WTC11 (cell line): ENCODE measurements around the gene PRKCB. TPM values are rescaled to one million over a fixed set of nuclear protein-coding genes. Genes with fewer than 3 reads are reported as not detected.

Experiments
- ATAC-seq: fragments of 200-7000 bp; cut with Tn5 transposase; 2 replicates; pipeline ENCODE4 v1.10.0; 2021; ENCODE audit warnings: mild to moderate bottlenecking, moderate library complexity
- CTCF ChIA-PET: fragments of 300-600 bp; sonication (Branson Sonifier 250); formaldehyde crosslinking; loops from one replicate; lab custom pipeline; 2021; ENCODE audit warnings: antibody characterized with exemption; lab: Charles Lee
- POLR2A ChIA-PET: fragments of 350-600 bp; sonication (Branson Sonifier 250); formaldehyde crosslinking; loops from one replicate; lab custom pipeline; 2021; ENCODE audit warnings: antibody characterized with exemption; lab: Charles Lee
- DNase-seq: peaks from one replicate; pipeline ENCODE4 v3.0.0; 2021; ENCODE audit warnings: low spot score
- H3K27ac Mint-ChIP-seq: 2 replicates; pipeline ENCODE4 v1.8.0; 2021; ENCODE audit warnings: mixed read lengths
- H3K27me3 Mint-ChIP-seq: 2 replicates; pipeline ENCODE4 v1.8.0; 2021; ENCODE audit warnings: low read depth, mild to moderate bottlenecking, moderate library complexity, mixed read lengths
- H3K36me3 Mint-ChIP-seq: 2 replicates; pipeline ENCODE4 v1.8.0; 2021; ENCODE audit warnings: mixed read lengths
- H3K4me1 Mint-ChIP-seq: 2 replicates; pipeline ENCODE4 v1.8.0; 2022; ENCODE audit warnings: mixed read lengths
- H3K4me3 Mint-ChIP-seq: 2 replicates; pipeline ENCODE4 v1.8.0; 2021; ENCODE audit warnings: mild to moderate bottlenecking, moderate library complexity, mixed read lengths
- H3K9me3 Mint-ChIP-seq: 2 replicates; pipeline ENCODE4 v1.8.0; 2021; ENCODE audit warnings: mixed read lengths
- CREB1 ChIP-seq: sonication (generic); formaldehyde crosslinking; IDR thresholded peaks from 2 replicates; pipeline ENCODE4 v1.8.0; 2023; ENCODE audit warnings: mild to moderate bottlenecking, missing genetic modification reagents
- ELF4 ChIP-seq: sonication (generic); formaldehyde crosslinking; IDR thresholded peaks from 2 replicates; pipeline ENCODE4 v1.8.1; 2022; ENCODE audit warnings: low read depth, mild to moderate bottlenecking, moderate library complexity, missing genetic modification reagents
- ETV6 ChIP-seq: sonication (generic); formaldehyde crosslinking; IDR thresholded peaks from 2 replicates; pipeline ENCODE4 v1.8.1; 2022; ENCODE audit warnings: mild to moderate bottlenecking, missing genetic modification reagents
- GABPB1 ChIP-seq: sonication (generic); formaldehyde crosslinking; IDR thresholded peaks from 2 replicates; pipeline ENCODE4 v1.8.1; 2023; ENCODE audit warnings: mild to moderate bottlenecking, missing genetic modification reagents
- KAT7 ChIP-seq: sonication (generic); formaldehyde crosslinking; IDR thresholded peaks from 2 replicates; pipeline ENCODE4 v1.8.1; 2023; ENCODE audit warnings: missing genetic modification reagents, mild to moderate bottlenecking, borderline replicate concordance
- MYBL2 ChIP-seq: sonication (generic); formaldehyde crosslinking; IDR thresholded peaks from 2 replicates; pipeline ENCODE4 v1.8.1; 2023; ENCODE audit warnings: mild to moderate bottlenecking, moderate library complexity, missing genetic modification reagents
- NFYB ChIP-seq: sonication (generic); formaldehyde crosslinking; conservative IDR thresholded peaks from 2 replicates; pipeline ENCODE4 v1.8.0; 2022; ENCODE audit warnings: low read depth, missing genetic modification reagents
- NR3C1 ChIP-seq: sonication (generic); formaldehyde crosslinking; conservative IDR thresholded peaks from 2 replicates; pipeline ENCODE4 v1.8.1; 2023; ENCODE audit warnings: low read depth, mild to moderate bottlenecking, missing genetic modification reagents
- OVOL2 ChIP-seq: fragments of 250-450 bp; sonication (Bioruptor Pico); IDR thresholded peaks from 2 replicates; pipeline ENCODE4 v1.9.0; 2021; ENCODE audit warnings: mild to moderate bottlenecking, borderline replicate concordance
- ZBTB21 ChIP-seq: sonication (generic); formaldehyde crosslinking; IDR thresholded peaks from 2 replicates; pipeline ENCODE4 v1.8.1; 2023; ENCODE audit warnings: mild to moderate bottlenecking, missing genetic modification reagents, borderline replicate concordance
- ZNF232 ChIP-seq: sonication (generic); formaldehyde crosslinking; IDR thresholded peaks from 2 replicates; pipeline ENCODE4 v1.8.0; 2022; ENCODE audit warnings: mild to moderate bottlenecking, missing genetic modification reagents
- ZNF317 ChIP-seq: sonication (generic); formaldehyde crosslinking; IDR thresholded peaks from 2 replicates; pipeline ENCODE4 v1.8.1; 2023; ENCODE audit warnings: low read depth, mild to moderate bottlenecking, moderate library complexity, missing genetic modification reagents, borderline replicate concordance
- total RNA-seq: library from RNA; stranded (reverse); gene quantifications from 3 replicates; pipeline ENCODE4 v1.2.3, GENCODE V29; 2021
- TF ChIP-seq, protein P1 (sequence below): fragments of 250-450 bp; sonication (Bioruptor Pico); IDR thresholded peaks from 2 replicates; pipeline ENCODE4 v1.9.0; 2021; ENCODE audit warnings: moderate library complexity, mild to moderate bottlenecking, inconsistent platforms, borderline replicate concordance
- TF ChIP-seq, protein P2 (sequence below): sonication (generic); formaldehyde crosslinking; IDR thresholded peaks from 2 replicates; pipeline ENCODE4 v1.8.0; 2023; ENCODE audit warnings: missing genetic modification reagents, mild to moderate bottlenecking, borderline replicate concordance
- TF ChIP-seq, protein P3 (sequence below): sonication (generic); formaldehyde crosslinking; IDR thresholded peaks from 2 replicates; pipeline ENCODE4 v1.8.0; 2022; ENCODE audit warnings: mild to moderate bottlenecking, missing genetic modification reagents
- TF ChIP-seq, protein P4 (sequence below): fragments of 250-450 bp; sonication (Bioruptor Pico); IDR thresholded peaks from 2 replicates; pipeline ENCODE4 v1.9.0; 2021; ENCODE audit warnings: mild to moderate bottlenecking

Gene PRKCB
- total RNA-seq, 1 experiment from 2014 or later = 6.9 TPM

DNA sequence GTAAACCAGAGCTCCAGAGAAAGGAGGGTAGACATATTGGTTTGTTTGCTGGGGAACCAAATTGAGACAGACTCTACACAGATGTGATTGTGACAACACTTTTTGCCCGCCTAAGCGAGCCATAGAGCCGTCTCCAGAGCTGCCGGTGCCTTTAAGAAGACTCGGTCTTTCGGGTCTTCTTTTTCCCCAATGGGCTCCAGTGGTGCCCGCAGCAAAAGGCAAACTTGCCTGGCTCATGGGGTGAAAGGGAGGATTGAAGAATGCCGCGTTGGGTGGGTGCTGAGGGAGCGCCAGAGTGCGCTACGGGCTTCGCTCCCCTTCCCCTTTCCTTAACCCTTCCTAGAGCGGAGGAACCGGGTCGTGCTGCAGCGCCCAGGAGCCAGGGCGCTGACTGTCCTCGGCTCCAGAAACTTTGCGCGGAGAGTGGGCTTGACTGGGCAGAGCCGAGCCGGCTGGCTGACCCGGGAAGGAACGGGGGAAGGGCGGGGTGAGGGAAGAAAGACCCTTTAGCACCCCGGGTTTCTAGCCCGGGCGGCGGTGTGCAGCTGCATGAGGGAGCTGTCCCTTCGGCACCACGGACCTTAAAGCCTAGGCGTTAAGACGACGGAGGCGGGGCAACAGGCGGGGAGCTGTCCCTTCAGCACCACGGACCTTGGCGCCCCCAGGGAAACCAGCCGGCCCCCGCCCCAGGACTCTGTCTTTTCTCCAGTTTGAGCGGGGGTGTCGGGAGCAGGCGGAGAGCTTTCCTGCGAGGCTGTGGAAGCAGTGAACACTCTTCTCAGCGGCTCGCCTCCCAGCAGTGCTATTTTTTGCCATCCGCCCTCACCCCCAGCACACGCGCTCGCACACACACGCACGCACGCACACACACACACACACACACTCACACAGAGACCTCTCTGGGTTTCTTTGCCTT, 419.9 kb downstream of the PRKCB start, which contains the start of gene CACNG3 (continued):
- TF ChIP-seq NR3C1 (CRISPR knock-in tag) = peak; percentile 93
- TF ChIP-seq KAT7 = peak; percentile 65; the same call in 1 of the 2 replicates
- peak; percentile 81 for TF ChIP-seq MYBL2 (CRISPR knock-in tag)
- TF ChIP-seq CREB1 (CRISPR knock-in tag) = peak; percentile 93
- TF ChIP-seq, protein P1, sequence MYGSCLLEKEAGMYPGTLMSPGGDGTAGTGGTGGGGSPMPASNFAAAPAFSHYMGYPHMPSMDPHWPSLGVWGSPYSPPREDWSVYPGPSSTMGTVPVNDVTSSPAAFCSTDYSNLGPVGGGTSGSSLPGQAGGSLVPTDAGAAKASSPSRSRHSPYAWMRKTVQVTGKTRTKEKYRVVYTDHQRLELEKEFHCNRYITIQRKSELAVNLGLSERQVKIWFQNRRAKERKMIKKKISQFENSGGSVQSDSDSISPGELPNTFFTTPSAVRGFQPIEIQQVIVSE (CRISPR knock-in tag) = no peak
- peak; percentile 71; the same call in 1 of the 2 replicates for TF ChIP-seq ZBTB21 (CRISPR knock-in tag)
- TF ChIP-seq ELF4 (CRISPR knock-in tag) = peak; percentile 86; the same call in 1 of the 2 replicates
- TF ChIP-seq ETV6 (CRISPR knock-in tag) = peak; percentile 60; the same call in 1 of the 2 replicates
- TF ChIP-seq, protein P2, sequence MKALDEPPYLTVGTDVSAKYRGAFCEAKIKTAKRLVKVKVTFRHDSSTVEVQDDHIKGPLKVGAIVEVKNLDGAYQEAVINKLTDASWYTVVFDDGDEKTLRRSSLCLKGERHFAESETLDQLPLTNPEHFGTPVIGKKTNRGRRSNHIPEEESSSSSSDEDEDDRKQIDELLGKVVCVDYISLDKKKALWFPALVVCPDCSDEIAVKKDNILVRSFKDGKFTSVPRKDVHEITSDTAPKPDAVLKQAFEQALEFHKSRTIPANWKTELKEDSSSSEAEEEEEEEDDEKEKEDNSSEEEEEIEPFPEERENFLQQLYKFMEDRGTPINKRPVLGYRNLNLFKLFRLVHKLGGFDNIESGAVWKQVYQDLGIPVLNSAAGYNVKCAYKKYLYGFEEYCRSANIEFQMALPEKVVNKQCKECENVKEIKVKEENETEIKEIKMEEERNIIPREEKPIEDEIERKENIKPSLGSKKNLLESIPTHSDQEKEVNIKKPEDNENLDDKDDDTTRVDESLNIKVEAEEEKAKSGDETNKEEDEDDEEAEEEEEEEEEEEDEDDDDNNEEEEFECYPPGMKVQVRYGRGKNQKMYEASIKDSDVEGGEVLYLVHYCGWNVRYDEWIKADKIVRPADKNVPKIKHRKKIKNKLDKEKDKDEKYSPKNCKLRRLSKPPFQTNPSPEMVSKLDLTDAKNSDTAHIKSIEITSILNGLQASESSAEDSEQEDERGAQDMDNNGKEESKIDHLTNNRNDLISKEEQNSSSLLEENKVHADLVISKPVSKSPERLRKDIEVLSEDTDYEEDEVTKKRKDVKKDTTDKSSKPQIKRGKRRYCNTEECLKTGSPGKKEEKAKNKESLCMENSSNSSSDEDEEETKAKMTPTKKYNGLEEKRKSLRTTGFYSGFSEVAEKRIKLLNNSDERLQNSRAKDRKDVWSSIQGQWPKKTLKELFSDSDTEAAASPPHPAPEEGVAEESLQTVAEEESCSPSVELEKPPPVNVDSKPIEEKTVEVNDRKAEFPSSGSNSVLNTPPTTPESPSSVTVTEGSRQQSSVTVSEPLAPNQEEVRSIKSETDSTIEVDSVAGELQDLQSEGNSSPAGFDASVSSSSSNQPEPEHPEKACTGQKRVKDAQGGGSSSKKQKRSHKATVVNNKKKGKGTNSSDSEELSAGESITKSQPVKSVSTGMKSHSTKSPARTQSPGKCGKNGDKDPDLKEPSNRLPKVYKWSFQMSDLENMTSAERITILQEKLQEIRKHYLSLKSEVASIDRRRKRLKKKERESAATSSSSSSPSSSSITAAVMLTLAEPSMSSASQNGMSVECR = peak; percentile 98
- TF ChIP-seq, protein P3, sequence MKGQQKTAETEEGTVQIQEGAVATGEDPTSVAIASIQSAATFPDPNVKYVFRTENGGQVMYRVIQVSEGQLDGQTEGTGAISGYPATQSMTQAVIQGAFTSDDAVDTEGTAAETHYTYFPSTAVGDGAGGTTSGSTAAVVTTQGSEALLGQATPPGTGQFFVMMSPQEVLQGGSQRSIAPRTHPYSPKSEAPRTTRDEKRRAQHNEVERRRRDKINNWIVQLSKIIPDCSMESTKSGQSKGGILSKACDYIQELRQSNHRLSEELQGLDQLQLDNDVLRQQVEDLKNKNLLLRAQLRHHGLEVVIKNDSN (CRISPR knock-in tag) = peak; percentile 82; the same call in 1 of the 2 replicates
- TF ChIP-seq ZNF317 (CRISPR knock-in tag) = 0 out of 2 replicates have a peak, but pooled peaks have one; percentile 58
- peak; percentile 96 for TF ChIP-seq ZNF232 (CRISPR knock-in tag)
- TF ChIP-seq OVOL2 (CRISPR knock-in tag) = no peak
- TF ChIP-seq NFYB = peak; percentile 39; the same call in 1 of the 2 replicates

DNA sequence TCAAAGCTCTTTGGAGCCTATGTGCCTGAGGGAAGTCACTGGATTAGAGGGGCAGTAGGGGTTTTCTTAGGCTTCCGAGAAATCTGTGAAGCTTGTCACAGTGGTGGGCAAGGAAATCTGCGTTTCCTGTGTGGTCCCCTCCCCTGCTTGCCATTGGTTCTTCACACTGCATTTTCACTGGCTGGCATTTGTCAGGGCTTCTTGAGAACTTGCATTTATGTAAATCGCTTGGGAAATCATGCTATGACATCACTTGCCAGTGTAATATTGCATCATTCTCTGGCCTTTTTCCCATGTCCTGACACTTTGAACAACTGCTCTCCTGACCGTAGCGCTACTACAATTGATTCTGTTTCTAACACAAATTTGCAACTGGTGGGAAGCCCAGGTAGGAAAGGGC, 422.2 kb downstream of the PRKCB start:
- ChIA-PET POLR2A (no interaction called here), CTCF (interaction anchor here (0.7 to 8.4 kb wide), 5 partner anchors 188 to 344 kb away, joined by 3 to 224 read pairs (median 4); no protein-coding TSS in a partner anchor)
- no peaks in the 10 kb centered on the region for H3K36me3 Mint-ChIP-seq
- H3K9me3 Mint-ChIP-seq = no peaks in the 10 kb centered on the region
- no peak for DNase-seq
- no peak overlapping the region for H3K4me3 Mint-ChIP-seq
- peaks cover 63% of the 10 kb centered on the region for H3K27me3 Mint-ChIP-seq
- peaks cover 25% of the 10 kb centered on the region for H3K4me1 Mint-ChIP-seq
- ATAC-seq = no peak
- peak; percentile 41; the same call in 1 of the 2 replicates for TF ChIP-seq GABPB1 (CRISPR knock-in tag)
- TF ChIP-seq, protein P4, sequence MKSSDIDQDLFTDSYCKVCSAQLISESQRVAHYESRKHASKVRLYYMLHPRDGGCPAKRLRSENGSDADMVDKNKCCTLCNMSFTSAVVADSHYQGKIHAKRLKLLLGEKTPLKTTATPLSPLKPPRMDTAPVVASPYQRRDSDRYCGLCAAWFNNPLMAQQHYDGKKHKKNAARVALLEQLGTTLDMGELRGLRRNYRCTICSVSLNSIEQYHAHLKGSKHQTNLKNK (CRISPR knock-in tag) = no peak
- TF ChIP-seq ZBTB21 (CRISPR knock-in tag) = peak; percentile 76; the same call in 1 of the 2 replicates
- H3K27ac Mint-ChIP-seq = no peak overlapping the region
